ENCODE measurements around the gene SNX27. TPM values are rescaled to one million over a fixed set of nuclear protein-coding genes. Genes with fewer than 3 reads are reported as not detected.
"Not testable (repeated sequence)": the region's sequence is repeated elsewhere in the genome, so short reads cannot be mapped to it uniquely, and the experiment has no call there.

Gene SNX27
- total and polyA plus RNA-seq, 5 donors, result 13.7 to 36.5 (median 34.9) TPM

GRCh38 chr1:151618470-151618869 is 6.6 kb downstream of the SNX27 start:
- intact Hi-C loops (cut with DNase I), result no loop called here
- Histone ChIP-seq H3K4me3 (ENCODE audit: low read length) (no peak overlapping the region), H3K9me3 (ENCODE audit: control insufficient read depth, low read length) (no peaks in the 10 kb centered on the region), H3K4me1 (ENCODE audit: control insufficient read depth, insufficient read depth, low read length) (peaks cover 1% of the 10 kb centered on the region), H3K27ac (ENCODE audit: low read length) (no peak overlapping the region), H3K27me3 (ENCODE audit: control insufficient read depth, insufficient read depth) (no peaks in the 10 kb centered on the region)
- ATAC-seq, result no peak
- no peak for DNase-seq

GRCh38 chr1:151618996-151619395 is 7.1 kb downstream of the SNX27 start:
- intact Hi-C loops (cut with DNase I); H3K27ac ChIP-seq (ENCODE audit: low read length); ATAC-seq; DNase-seq; H3K4me3 ChIP-seq (ENCODE audit: low read length); H3K9me3 ChIP-seq (ENCODE audit: control insufficient read depth, low read length); H3K4me1 ChIP-seq (ENCODE audit: control insufficient read depth, insufficient read depth, low read length); H3K27me3 ChIP-seq (ENCODE audit: control insufficient read depth, insufficient read depth): not testable (repeated sequence)
- 89% methylated on average over 6 of the region's 6 CpGs for WGBS

- peak; percentile 39 to 59 for ATAC-seq
- WGBS, result 81% methylated on average over 6 of the region's 6 CpGs
- Histone ChIP-seq H3K4me1 (ENCODE audit: control insufficient read depth, insufficient read depth, low read length) (no peaks in the 10 kb centered on the region), H3K27me3 (ENCODE audit: control insufficient read depth, insufficient read depth) (no peaks in the 10 kb centered on the region), H3K9me3 (ENCODE audit: control insufficient read depth, low read length) (no peaks in the 10 kb centered on the region), H3K27ac (ENCODE audit: low read length) (no peak overlapping the region), H3K4me3 (ENCODE audit: low read length) (no peak overlapping the region)
- intact Hi-C loops (cut with DNase I), result no loop called here
- DNase-seq, result no peak
Measured at GRCh38 chr1:151619489-151620093, 7.7 kb downstream of the SNX27 start.

GRCh38 chr1:151620286-151620685 is 8.4 kb downstream of the SNX27 start:
- no peak for DNase-seq

GRCh38 chr1:151621351-151621750 is 9.5 kb downstream of the SNX27 start:
- DNase-seq (no peak), ATAC-seq (peak in 1 of 2 donors; percentile 55)
- intact Hi-C loops (cut with DNase I), result no loop called here
- H3K4me3 ChIP-seq (ENCODE audit: low read length), result no peak overlapping the region
- H3K27me3 ChIP-seq (ENCODE audit: control insufficient read depth, insufficient read depth), result no peaks in the 10 kb centered on the region
- H3K4me1 ChIP-seq (ENCODE audit: control insufficient read depth, insufficient read depth, low read length), result no peaks in the 10 kb centered on the region
- H3K27ac ChIP-seq (ENCODE audit: low read length), result no peak overlapping the region
- WGBS, result 51% methylated on average over 2 of the region's 2 CpGs
- H3K9me3 ChIP-seq (ENCODE audit: control insufficient read depth, low read length), result no peaks in the 10 kb centered on the region

More at GRCh38 chr1:151620286-151620685, 8.4 kb downstream of the SNX27 start:
- Histone ChIP-seq H3K9me3 (ENCODE audit: control insufficient read depth, low read length) (no peaks in the 10 kb centered on the region), H3K27me3 (ENCODE audit: control insufficient read depth, insufficient read depth) (no peaks in the 10 kb centered on the region), H3K4me1 (ENCODE audit: control insufficient read depth, insufficient read depth, low read length) (no peaks in the 10 kb centered on the region), H3K27ac (ENCODE audit: low read length) (no peak overlapping the region), H3K4me3 (ENCODE audit: low read length) (no peak overlapping the region)
- peak; percentile 67 to 75 for ATAC-seq
- WGBS, result 51% methylated on average over 2 of the region's 2 CpGs
- intact Hi-C loops (cut with DNase I), result no loop called here

- intact Hi-C loops (cut with DNase I), result no loop called here
- no peaks in the 10 kb centered on the region for H3K4me1 ChIP-seq (ENCODE audit: control insufficient read depth, insufficient read depth, low read length)
- 97% methylated on average over 3 of the region's 3 CpGs for WGBS
- no peak for ATAC-seq
- H3K27ac ChIP-seq (ENCODE audit: low read length), result no peak overlapping the region
- H3K27me3 ChIP-seq (ENCODE audit: control insufficient read depth, insufficient read depth), result no peaks in the 10 kb centered on the region
- DNase-seq, result no peak
- no peaks in the 10 kb centered on the region for H3K9me3 ChIP-seq (ENCODE audit: control insufficient read depth, low read length)
- H3K4me3 ChIP-seq (ENCODE audit: low read length), result no peak overlapping the region
Measured at GRCh38 chr1:151624783-151625182, 12.9 kb downstream of the SNX27 start.

GRCh38 chr1:151626740-151627334 is 15.0 kb downstream of the SNX27 start:
- Histone ChIP-seq H3K27ac (ENCODE audit: low read length) (no peak overlapping the region), H3K27me3 (ENCODE audit: control insufficient read depth, insufficient read depth) (no peaks in the 10 kb centered on the region), H3K4me3 (ENCODE audit: low read length) (no peak overlapping the region), H3K4me1 (ENCODE audit: control insufficient read depth, insufficient read depth, low read length) (no peaks in the 10 kb centered on the region), H3K9me3 (ENCODE audit: control insufficient read depth, low read length) (no peaks in the 10 kb centered on the region)
- ATAC-seq (no peak), DNase-seq (no peak)
- 90% methylated on average over 3 of the region's 3 CpGs for WGBS
- intact Hi-C loops (cut with DNase I), result no loop called here

- Histone ChIP-seq H3K4me3 (ENCODE audit: low read length) (no peak overlapping the region), H3K9me3 (ENCODE audit: control insufficient read depth, low read length) (no peaks in the 10 kb centered on the region), H3K27me3 (ENCODE audit: control insufficient read depth, insufficient read depth) (no peaks in the 10 kb centered on the region), H3K4me1 (ENCODE audit: control insufficient read depth, insufficient read depth, low read length) (no peaks in the 10 kb centered on the region), H3K27ac (ENCODE audit: low read length) (no peak overlapping the region)
- intact Hi-C loops (cut with DNase I), result no loop called here
- 83% methylated on average over 9 of the region's 9 CpGs for WGBS
- ATAC-seq, result no peak
- no peak for DNase-seq
Measured at GRCh38 chr1:151629278-151629677, 17.4 kb downstream of the SNX27 start.

- Histone ChIP-seq H3K27ac (ENCODE audit: low read length) (no peak overlapping the region), H3K4me1 (ENCODE audit: control insufficient read depth, insufficient read depth, low read length) (peaks cover 4% of the 10 kb centered on the region), H3K27me3 (ENCODE audit: control insufficient read depth, insufficient read depth) (no peaks in the 10 kb centered on the region), H3K9me3 (ENCODE audit: control insufficient read depth, low read length) (no peaks in the 10 kb centered on the region), H3K4me3 (ENCODE audit: low read length) (no peak overlapping the region)
- intact Hi-C loops (cut with DNase I), result no loop called here
- 57% methylated on average over 2 of the region's 2 CpGs for WGBS
- no peak for ATAC-seq
- no peak for DNase-seq
Measured at GRCh38 chr1:151635479-151636072, 23.7 kb downstream of the SNX27 start.

GRCh38 chr1:151638074-151638775 is 26.4 kb downstream of the SNX27 start:
- no peaks in the 10 kb centered on the region for H3K9me3 ChIP-seq (ENCODE audit: control insufficient read depth, low read length)
- H3K27me3 ChIP-seq (ENCODE audit: control insufficient read depth, insufficient read depth), result no peaks in the 10 kb centered on the region
- 80% methylated on average over 2 of the region's 2 CpGs for WGBS
- DNase-seq (no peak), ATAC-seq (no peak)
- no peak overlapping the region for H3K27ac ChIP-seq (ENCODE audit: low read length)
- H3K4me3 ChIP-seq (ENCODE audit: low read length), result no peak overlapping the region
- intact Hi-C loops (cut with DNase I), result no loop called here
- peaks cover 4% of the 10 kb centered on the region for H3K4me1 ChIP-seq (ENCODE audit: control insufficient read depth, insufficient read depth, low read length)

GRCh38 chr1:151638812-151639211 is 27.0 kb downstream of the SNX27 start:
- WGBS, result 55% methylated on average over 9 of the region's 9 CpGs
- H3K4me3 ChIP-seq (ENCODE audit: low read length), result no peak overlapping the region
- intact Hi-C loops (cut with DNase I), result no loop called here
- ATAC-seq, result no peak
- peaks cover 4% of the 10 kb centered on the region for H3K4me1 ChIP-seq (ENCODE audit: control insufficient read depth, insufficient read depth, low read length)
- no peak overlapping the region for H3K27ac ChIP-seq (ENCODE audit: low read length)
- H3K27me3 ChIP-seq (ENCODE audit: control insufficient read depth, insufficient read depth), result no peaks in the 10 kb centered on the region
- no peak for DNase-seq
- no peaks in the 10 kb centered on the region for H3K9me3 ChIP-seq (ENCODE audit: control insufficient read depth, low read length)
